OCI-LY1 (cell line): ENCODE measurements around the gene AGTPBP1.
"Not testable (repeated sequence)": the region's sequence is repeated elsewhere in the genome, so short reads cannot be mapped to it uniquely, and the experiment has no call there.

Source experiments
- EZH2 ChIP-seq: fragments of 200-600 bp; sonication (generic), shearing (Covaris generic); IDR thresholded peaks from 2 replicates; pipeline ENCODE4 v1.8.0; 2017; ENCODE audit warnings: borderline replicate concordance, mixed run types, mild to moderate bottlenecking, antibody characterized with exemption, low read length, moderate library complexity, mixed read lengths
- TF ChIP-seq, protein P1 (sequence below): fragments of 200-600 bp; sonication (generic), shearing (Covaris generic); IDR thresholded peaks from 2 replicates; pipeline ENCODE4 v1.5.1; 2017; ENCODE audit warnings: mild to moderate bottlenecking, antibody characterized with exemption, low read length, moderate library complexity, mixed read lengths

GRCh38 chr9:85773844-85774243 is 32.1 kb upstream of the AGTPBP1 start:
- not testable (repeated sequence) for TF ChIP-seq EZH2
- TF ChIP-seq, protein P1, sequence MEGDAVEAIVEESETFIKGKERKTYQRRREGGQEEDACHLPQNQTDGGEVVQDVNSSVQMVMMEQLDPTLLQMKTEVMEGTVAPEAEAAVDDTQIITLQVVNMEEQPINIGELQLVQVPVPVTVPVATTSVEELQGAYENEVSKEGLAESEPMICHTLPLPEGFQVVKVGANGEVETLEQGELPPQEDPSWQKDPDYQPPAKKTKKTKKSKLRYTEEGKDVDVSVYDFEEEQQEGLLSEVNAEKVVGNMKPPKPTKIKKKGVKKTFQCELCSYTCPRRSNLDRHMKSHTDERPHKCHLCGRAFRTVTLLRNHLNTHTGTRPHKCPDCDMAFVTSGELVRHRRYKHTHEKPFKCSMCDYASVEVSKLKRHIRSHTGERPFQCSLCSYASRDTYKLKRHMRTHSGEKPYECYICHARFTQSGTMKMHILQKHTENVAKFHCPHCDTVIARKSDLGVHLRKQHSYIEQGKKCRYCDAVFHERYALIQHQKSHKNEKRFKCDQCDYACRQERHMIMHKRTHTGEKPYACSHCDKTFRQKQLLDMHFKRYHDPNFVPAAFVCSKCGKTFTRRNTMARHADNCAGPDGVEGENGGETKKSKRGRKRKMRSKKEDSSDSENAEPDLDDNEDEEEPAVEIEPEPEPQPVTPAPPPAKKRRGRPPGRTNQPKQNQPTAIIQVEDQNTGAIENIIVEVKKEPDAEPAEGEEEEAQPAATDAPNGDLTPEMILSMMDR = not testable (repeated sequence)
